Prostate gland (tissue), 2 donors: ENCODE data around the gene STXBP5L.
"Not testable (repeated sequence)": the region's sequence is repeated elsewhere in the genome, so short reads cannot be mapped to it uniquely, and the experiment has no call there.

Source experiments
- POLR2A ChIP-seq: fragments of 450-650 bp; IDR thresholded peaks from one replicate; pipeline ENCODE4 v1.6.1; 2016; ENCODE audit warnings: antibody characterized with exemption, mild to moderate bottlenecking
- POLR2AphosphoS5 ChIP-seq: sonication (generic); formaldehyde crosslinking; IDR thresholded peaks from one replicate; pipeline ENCODE4 v1.6.1; 2017; ENCODE audit warnings: antibody characterized with exemption
- TF ChIP-seq, protein P1 (sequence below), 4 experiments: fragments of 200-600 bp in 2 of 4; fragments of 450-650 bp in 2 of 4; sonication (generic) in 2 of 4; IDR thresholded peaks; 1 replicate in 3 of 4; 2 replicates in 1 of 4; pipeline ENCODE4 v1.5.1; 2016 to 2019; ENCODE audit warnings: antibody characterized with exemption in 4 of 4, mild to moderate bottlenecking in 2 of 4, moderate library complexity in 2 of 4

DNA sequence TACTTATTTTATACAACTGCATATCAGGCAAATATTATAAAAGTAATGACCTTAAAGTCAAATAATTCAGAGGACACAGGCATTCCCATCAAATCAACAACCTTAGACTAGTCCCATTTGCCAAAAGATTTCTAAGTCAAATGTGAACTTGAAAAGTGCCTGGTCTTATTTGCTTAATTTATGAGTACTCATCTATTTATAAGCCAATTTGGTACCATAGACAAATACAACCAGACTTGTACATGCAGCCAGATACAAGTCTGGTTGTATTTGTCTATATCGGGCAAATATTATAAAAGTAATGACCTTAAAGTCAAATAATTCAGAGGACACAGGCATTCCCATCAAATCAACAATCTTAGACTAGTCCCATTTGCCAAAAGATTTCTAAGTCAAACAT lies 322.2 kb downstream of the STXBP5L start:
- TF ChIP-seq POLR2A: not testable (repeated sequence)
- TF ChIP-seq, protein P1, sequence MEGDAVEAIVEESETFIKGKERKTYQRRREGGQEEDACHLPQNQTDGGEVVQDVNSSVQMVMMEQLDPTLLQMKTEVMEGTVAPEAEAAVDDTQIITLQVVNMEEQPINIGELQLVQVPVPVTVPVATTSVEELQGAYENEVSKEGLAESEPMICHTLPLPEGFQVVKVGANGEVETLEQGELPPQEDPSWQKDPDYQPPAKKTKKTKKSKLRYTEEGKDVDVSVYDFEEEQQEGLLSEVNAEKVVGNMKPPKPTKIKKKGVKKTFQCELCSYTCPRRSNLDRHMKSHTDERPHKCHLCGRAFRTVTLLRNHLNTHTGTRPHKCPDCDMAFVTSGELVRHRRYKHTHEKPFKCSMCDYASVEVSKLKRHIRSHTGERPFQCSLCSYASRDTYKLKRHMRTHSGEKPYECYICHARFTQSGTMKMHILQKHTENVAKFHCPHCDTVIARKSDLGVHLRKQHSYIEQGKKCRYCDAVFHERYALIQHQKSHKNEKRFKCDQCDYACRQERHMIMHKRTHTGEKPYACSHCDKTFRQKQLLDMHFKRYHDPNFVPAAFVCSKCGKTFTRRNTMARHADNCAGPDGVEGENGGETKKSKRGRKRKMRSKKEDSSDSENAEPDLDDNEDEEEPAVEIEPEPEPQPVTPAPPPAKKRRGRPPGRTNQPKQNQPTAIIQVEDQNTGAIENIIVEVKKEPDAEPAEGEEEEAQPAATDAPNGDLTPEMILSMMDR (IDR thresholded peaks at IDR 0.05): not testable (repeated sequence)
- peak; percentile 60 for TF ChIP-seq POLR2AphosphoS5
